Peyer's patch (tissue), 4 donors: ENCODE results near the gene TBCD. TPM values are rescaled to one million over a fixed set of nuclear protein-coding genes. Genes with fewer than 3 reads are reported as not detected.

Experiments
- DNase-seq, 3 donors: peaks; one replicate each; pipeline ENCODE4 v3.0.0-alpha.2; 2017 to 2019
- H3K27ac ChIP-seq, 4 donors: fragments of 200-600 bp; sonication (generic); one replicate each; pipeline ENCODE4 v1.5.1; 2016 to 2019
- H3K27me3 ChIP-seq, 2 donors: fragments of 200-600 bp; sonication (generic); one replicate each; pipeline ENCODE4 v1.5.1; 2019
- H3K36me3 ChIP-seq, 3 donors: fragments of 200-600 bp; sonication (generic); one replicate each; pipeline ENCODE4 v1.5.1; 2016 to 2019
- H3K4me1 ChIP-seq, 4 donors: fragments of 200-600 bp; sonication (generic); one replicate each; pipeline ENCODE4 v1.5.1; 2016 to 2019
- H3K4me3 ChIP-seq, 4 donors: fragments of 200-600 bp; sonication (generic); 1 replicate in 3 of 4; 2 replicates in 1 of 4; pipeline ENCODE4 v1.5.1; 2016 to 2019; ENCODE audit warnings: mild to moderate bottlenecking in 1 of 4
- H3K9me3 ChIP-seq, 4 donors: fragments of 200-600 bp; sonication (generic); one replicate each; pipeline ENCODE4 v1.5.1; 2016 to 2019; ENCODE audit warnings: mild to moderate bottlenecking in 1 of 4
- CTCF ChIP-seq, 6 experiments: fragments of 450-650 bp in 4 of 6; fragments of 200-600 bp in 2 of 6; sonication (generic) in 1 of 6; IDR thresholded peaks; one replicate each; pipeline ENCODE4 v1.5.1; 2017 to 2019; ENCODE audit warnings: antibody characterized with exemption in 6 of 6, mild to moderate bottlenecking in 3 of 6, moderate library complexity in 1 of 6
- POLR2A ChIP-seq, 2 donors: fragments of 450-650 bp; IDR thresholded peaks; one replicate each; pipeline ENCODE4 v1.5.1; 2017; ENCODE audit warnings: antibody characterized with exemption in 2 of 2, mild to moderate bottlenecking in 2 of 2, moderate library complexity in 2 of 2
- total RNA-seq, 4 donors: library from RNA; depleted of rRNA; stranded (reverse); fragments of >200 nt; gene quantifications; one replicate each; pipeline ENCODE4 v1.1.0, GENCODE V29; 2016

TBCD gene
- total RNA-seq, 4 donors from 2014 or later = 58.7 to 130 (median 74.8) TPM

DNA sequence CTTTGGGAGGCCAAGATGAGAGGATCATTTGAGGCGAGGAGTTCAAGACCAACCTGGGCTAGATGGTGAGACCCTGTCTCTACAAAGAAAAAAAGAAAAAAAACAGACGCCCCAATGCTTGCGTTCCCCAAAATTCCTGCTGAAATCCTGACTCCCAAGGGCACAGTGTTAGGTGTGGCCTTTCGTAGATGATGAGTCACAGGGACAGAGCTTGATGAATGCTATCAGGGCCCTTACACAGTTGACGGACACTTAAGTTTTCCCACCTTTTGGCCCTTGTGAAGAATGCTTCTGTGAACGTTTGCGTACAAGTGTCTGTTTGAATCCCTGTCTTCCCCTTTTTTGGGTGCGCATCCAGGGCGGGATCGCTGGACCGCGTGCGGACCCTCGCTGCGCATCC, 104.5 kb downstream of the TBCD start:
- no peaks in the 10 kb centered on the region for H3K36me3 ChIP-seq
- TF ChIP-seq POLR2A (IDR thresholded peaks at IDR 0.05) = no peak
- no peak for TF ChIP-seq CTCF (IDR thresholded peaks at IDR 0.05)
- DNase-seq = no peak
- H3K27ac ChIP-seq = no peak overlapping the region
- no peaks in the 10 kb centered on the region for H3K27me3 ChIP-seq
- peaks cover 0 to 4% (median 0%) of the 10 kb centered on the region in 4 donors for H3K4me1 ChIP-seq
- no peaks in the 10 kb centered on the region for H3K9me3 ChIP-seq
- no peak overlapping the region for H3K4me3 ChIP-seq

GRCh38 chr17:82858376-82859126, 106.7 kb downstream of the TBCD start:
- no peak for TF ChIP-seq CTCF (IDR thresholded peaks at IDR 0.05)
- TF ChIP-seq POLR2A (IDR thresholded peaks at IDR 0.05) = no peak
- Histone ChIP-seq H3K4me1 (peaks cover 0 to 9% (median 4%) of the 10 kb centered on the region in 4 donors), H3K27ac (peak overlapping the region in 3 of 4 donors; percentile 63 to 73 (median 69)), H3K9me3 (no peaks in the 10 kb centered on the region), H3K36me3 (no peaks in the 10 kb centered on the region), H3K4me3 (no peak overlapping the region), H3K27me3 (no peaks in the 10 kb centered on the region)
- no peak for DNase-seq

DNA sequence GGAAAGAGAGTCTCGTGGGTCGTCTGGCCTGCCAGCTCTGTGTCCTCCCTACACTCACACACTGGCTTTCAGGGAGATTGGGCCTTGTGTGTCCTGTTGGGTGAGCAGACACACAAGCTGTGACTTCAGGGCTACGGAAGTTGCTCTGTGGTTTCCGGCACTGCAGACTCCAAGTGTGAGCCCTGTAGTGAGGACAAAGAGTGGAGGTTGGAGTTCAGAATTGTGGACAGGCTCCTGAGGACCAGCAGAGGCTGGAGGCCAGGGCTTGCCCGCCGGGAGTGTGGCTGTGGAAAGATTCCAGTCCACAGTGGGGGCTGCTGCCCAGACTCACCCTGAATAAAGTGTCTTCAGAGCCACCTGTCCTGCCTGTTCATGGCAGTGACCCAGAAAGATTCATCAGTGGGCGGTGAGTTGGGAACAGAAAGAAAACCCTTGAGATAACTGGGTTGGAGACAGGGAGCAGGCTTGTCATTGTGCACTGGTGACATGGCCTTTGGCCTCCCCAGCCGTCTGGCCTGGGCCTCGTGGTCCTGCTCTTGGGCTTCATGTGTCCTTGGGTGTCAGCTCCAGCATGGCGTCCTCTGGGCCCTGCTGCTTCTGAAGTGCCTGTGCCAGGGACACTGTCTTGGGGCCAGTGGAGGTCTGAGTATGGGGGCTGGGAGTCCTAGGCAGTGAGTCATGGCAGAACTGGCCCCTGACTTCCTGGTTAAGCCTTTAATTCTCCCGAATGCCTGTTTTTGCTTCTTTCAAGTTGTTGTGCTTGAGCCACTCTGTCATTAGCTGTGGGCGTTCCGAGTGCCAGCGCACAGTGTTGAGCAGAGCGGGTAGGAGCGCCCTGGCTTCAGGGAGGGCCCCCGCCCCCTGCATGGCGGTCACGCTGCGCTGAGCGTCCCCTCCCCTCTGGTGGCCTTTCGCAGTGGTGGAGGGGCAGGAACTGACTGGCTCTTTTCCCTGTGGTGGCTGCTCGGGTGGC, 107.9 kb downstream of the TBCD start:
- H3K27ac ChIP-seq = peak overlapping the region; percentile 41 to 73 (median 66)
- peaks cover 0 to 21% (median 9%) of the 10 kb centered on the region in 4 donors for H3K4me1 ChIP-seq
- DNase-seq = peak; percentile 51 to 70 (median 53)
- H3K9me3 ChIP-seq = no peaks in the 10 kb centered on the region
- H3K27me3 ChIP-seq = no peaks in the 10 kb centered on the region
- peak overlapping the region in 3 of 4 donors; percentile 3 to 24 (median 12) for H3K4me3 ChIP-seq
- H3K36me3 ChIP-seq = no peaks in the 10 kb centered on the region
- TF ChIP-seq CTCF (IDR thresholded peaks at IDR 0.05) = no peak
- no peak for TF ChIP-seq POLR2A (IDR thresholded peaks at IDR 0.05)

DNA sequence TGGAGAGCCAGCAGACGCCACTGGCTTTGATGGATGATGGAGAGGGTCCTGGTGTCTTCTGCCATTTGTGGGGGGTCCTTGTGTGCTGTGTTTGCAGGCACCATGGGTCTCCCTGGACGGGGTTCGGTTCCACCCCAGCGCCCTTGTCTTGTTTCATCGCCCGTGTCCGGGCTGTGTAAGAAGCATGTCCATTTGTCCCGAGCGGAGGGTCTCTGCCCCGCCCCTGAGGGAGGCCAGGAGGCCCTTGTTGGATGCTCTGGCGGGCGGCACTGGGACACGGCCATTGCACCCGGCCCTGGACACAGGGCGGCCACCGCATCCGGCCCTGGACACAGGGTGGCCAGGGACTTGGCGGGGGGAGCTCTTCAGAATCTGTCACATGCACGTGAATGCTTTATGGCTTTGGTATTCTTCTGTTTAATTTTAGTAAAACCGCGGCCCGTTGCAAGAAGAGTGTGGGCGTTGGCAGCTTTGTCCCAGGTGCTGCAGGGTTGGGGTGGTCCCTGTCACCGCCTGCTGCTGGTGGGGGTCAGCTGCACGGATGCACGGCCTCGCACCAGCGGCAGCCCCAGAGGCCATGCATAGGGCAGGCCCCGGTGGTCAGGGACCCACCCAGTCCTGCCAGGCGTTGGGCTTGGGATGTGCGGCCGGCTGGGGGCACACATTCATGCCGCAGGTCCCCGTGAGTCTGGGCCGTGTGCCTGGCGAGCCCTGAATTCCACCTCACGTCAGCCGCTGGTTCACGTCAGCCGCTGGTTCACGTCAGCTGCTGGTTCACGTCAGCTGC, 108.9 kb downstream of the TBCD start:
- no peaks in the 10 kb centered on the region for H3K36me3 ChIP-seq
- no peaks in the 10 kb centered on the region for H3K27me3 ChIP-seq
- H3K4me3 ChIP-seq = peak overlapping the region in 1 of 4 donors; percentile 3
- H3K27ac ChIP-seq = peak overlapping the region in 1 of 4 donors; percentile 69
- H3K9me3 ChIP-seq = no peaks in the 10 kb centered on the region
- DNase-seq = peak in 1 of 3 donors; percentile 36
- H3K4me1 ChIP-seq = peaks cover 0 to 27% (median 13%) of the 10 kb centered on the region in 4 donors
- TF ChIP-seq POLR2A (IDR thresholded peaks at IDR 0.05) = no peak
- no peak for TF ChIP-seq CTCF (IDR thresholded peaks at IDR 0.05)

- H3K27me3 ChIP-seq = no peaks in the 10 kb centered on the region
- peak in 1 of 3 donors; percentile 41 for DNase-seq
- no peak overlapping the region for H3K4me3 ChIP-seq
- no peaks in the 10 kb centered on the region for H3K36me3 ChIP-seq
- TF ChIP-seq CTCF (IDR thresholded peaks at IDR 0.05) (no peak), POLR2A (IDR thresholded peaks at IDR 0.05) (no peak)
- H3K4me1 ChIP-seq = peaks cover 0 to 31% (median 16%) of the 10 kb centered on the region in 4 donors
- no peak overlapping the region for H3K27ac ChIP-seq
- H3K9me3 ChIP-seq = no peaks in the 10 kb centered on the region
These were observed 109.5 kb downstream of the TBCD start for GRCh38 chr17:82861393-82861775.
